LNCAP (cell line): ENCODE results near the gene CPB1.

Experiments
- CTCF ChIP-seq: fragments of 450-650 bp; IDR thresholded peaks from 2 replicates; pipeline ENCODE4 v1.5.1; 2017; ENCODE audit warnings: mild to moderate bottlenecking

Gene CPB1

DNA sequence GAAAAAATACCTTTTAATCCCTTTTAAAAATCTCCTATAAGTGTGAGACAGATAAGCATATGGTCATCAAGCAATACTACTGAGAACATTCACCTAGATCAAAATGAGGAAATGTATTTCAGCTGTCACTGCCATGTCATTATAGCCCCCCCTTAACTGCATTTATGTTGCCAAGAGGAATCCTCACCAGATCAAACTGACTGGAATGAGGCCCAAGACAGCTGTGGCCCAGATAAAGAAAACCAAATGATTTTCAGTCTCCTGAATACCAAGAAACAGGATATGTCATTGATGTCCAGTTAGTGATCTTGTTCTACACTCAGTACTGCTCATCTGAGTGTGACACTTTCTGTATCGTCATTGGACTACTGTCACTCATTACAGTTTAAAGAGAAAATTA lies 35.1 kb upstream of the CPB1 start:
- TF ChIP-seq CTCF, result no peak

DNA sequence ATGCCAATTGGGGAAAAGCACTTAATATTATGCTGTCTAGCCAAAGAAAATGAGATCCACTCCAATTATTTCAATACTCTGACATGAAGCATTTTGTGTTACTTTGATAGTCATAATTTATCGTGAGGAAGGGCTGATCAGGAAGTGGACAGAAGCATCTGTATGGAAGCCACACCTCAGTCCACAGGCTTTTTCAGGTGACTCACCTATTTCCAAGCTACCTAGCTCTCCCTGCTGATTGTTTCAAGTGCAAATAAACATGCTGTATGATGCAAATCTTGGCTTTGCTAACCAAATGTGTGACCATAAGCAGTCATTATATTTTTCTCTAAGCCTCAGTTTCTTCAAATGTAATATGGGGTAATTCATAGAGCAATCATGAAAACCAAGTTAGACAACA lies 30.8 kb upstream of the CPB1 start:
- TF ChIP-seq CTCF, result no peak

DNA sequence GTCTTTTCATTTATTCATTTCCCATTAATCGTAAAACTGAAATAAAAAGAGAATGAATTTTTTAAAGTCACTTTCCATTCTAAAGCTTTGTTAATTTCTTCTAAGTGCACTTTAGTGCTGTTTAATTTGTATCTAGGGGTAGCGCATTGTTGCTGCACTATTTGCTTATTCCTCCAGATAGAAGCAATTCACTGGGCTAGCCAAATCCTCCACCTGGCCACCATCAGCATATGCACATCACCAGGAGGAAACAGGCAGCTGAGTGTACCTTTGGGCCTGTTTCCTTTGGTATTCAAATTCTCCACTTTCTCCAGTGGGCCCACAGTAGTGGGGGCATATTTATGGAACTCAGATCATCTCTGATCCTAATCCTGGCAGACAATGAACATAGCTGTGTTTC lies 29.8 kb upstream of the CPB1 start:
- TF ChIP-seq CTCF, result no peak

DNA sequence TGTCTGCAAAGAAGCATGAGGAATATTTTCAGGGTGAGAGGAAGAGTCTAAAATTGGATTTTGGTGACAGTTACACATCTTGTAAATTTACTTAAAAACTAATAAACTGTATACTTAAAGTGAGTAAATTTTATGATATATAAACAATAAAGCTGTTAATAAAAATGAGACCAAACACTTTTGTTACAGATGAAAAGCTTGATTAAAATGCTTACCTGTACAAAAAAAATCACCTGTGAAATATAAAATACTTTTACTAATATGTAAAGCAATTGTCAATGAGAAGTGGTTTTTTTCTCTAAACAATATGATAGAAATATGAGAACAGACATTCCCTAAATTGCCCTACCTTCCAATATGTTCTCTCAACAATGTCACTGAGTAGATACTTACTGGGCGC lies 27.2 kb upstream of the CPB1 start:
- no peak for TF ChIP-seq CTCF

DNA sequence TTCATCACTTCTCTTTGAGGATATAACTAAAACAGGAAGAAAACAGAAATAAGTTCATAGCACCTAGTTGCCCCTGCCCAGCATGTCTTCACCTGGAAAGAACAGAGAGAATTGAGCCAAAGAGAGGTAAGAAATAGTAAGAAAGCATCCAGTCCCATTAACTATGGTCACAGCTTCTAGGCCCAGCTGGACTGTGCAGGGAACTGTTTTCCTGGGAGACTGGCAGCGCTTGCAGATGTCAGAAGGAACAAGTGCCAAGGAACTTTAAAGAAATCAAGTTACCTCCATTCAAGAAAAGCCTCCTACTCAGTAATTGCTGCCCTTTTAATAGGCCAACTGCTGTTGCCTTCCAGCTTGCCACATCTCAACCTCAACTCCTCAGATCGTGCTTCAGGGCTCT lies 17.8 kb upstream of the CPB1 start:
- no peak for TF ChIP-seq CTCF

- TF ChIP-seq CTCF, result no peak
Measured at GRCh38 chr3:148815316-148816110, 12.1 kb upstream of the CPB1 start.

DNA sequence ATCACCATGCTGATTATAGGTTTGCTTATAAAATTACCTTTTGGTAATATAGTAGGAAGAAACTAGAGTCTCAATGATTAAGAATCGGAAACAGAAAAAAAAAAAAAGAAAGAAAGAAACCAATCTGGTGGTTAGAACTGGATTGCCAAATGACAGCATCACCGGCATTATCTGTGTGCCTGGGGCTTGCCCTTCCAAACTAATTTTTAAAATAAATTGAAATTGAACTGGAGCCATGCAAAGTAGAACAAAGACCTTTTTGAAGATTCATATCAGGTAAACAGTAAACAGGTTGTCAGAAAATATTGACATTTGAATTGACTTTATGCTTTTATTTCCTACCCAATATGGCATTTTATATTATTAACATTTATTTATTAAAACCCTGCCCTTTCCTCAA lies 11.2 kb upstream of the CPB1 start:
- TF ChIP-seq CTCF, result no peak

GRCh38 chr3:148816981-148817525 lies 10.6 kb upstream of the CPB1 start:
- TF ChIP-seq CTCF, result no peak
